ENCODE results near the gene TMOD1. TPM values are rescaled to one million over a fixed set of nuclear protein-coding genes. Genes with fewer than 3 reads are reported as not detected.
A peak's percentile ranks its signal among the peaks of the same experiment; 100 is the strongest.
"Not testable (repeated sequence)": the region's sequence is repeated elsewhere in the genome, so short reads cannot be mapped to it uniquely, and the experiment has no call there.

TMOD1 gene
- total and polyA plus RNA-seq, 4 donors, result 2.4 to 7.9 (median 5.2) TPM

GRCh38 chr9:97584778-97585177, 83.3 kb downstream of the TMOD1 start:
- H3K36me3 ChIP-seq (ENCODE audit: control insufficient read depth in 4 of 4, insufficient read depth in 4 of 4, low read length in 4 of 4); H3K9me3 ChIP-seq (ENCODE audit: control insufficient read depth in 4 of 4, insufficient read depth in 3 of 4, low read length in 3 of 4); H3K27me3 ChIP-seq (ENCODE audit: control insufficient read depth in 3 of 3, insufficient read depth in 3 of 3, low read length in 2 of 3); H3K9ac ChIP-seq (ENCODE audit: insufficient read depth in 1 of 2, low read length in 2 of 2); DNase-seq; H3K4me1 ChIP-seq (ENCODE audit: control insufficient read depth in 5 of 5, insufficient read depth in 5 of 5, low read length in 5 of 5); H3K27ac ChIP-seq (ENCODE audit: low read depth in 1 of 2, low read length in 1 of 2); ATAC-seq (ENCODE audit: insufficient read depth, low FRiP score); H3K4me3 ChIP-seq: not testable (repeated sequence)
- no CpG with 5 or more reads among the region's 2 CpGs for WGBS, 2 donors

- H3K4me1 ChIP-seq (ENCODE audit: control insufficient read depth in 5 of 5, insufficient read depth in 5 of 5, low read length in 5 of 5); H3K27me3 ChIP-seq (ENCODE audit: control insufficient read depth in 3 of 3, insufficient read depth in 3 of 3, low read length in 2 of 3); H3K36me3 ChIP-seq (ENCODE audit: control insufficient read depth in 4 of 4, insufficient read depth in 4 of 4, low read length in 4 of 4); ATAC-seq (ENCODE audit: insufficient read depth, low FRiP score); DNase-seq; H3K27ac ChIP-seq (ENCODE audit: low read depth in 1 of 2, low read length in 1 of 2); H3K9ac ChIP-seq (ENCODE audit: insufficient read depth in 1 of 2, low read length in 2 of 2); H3K4me3 ChIP-seq; H3K9me3 ChIP-seq (ENCODE audit: control insufficient read depth in 4 of 4, insufficient read depth in 3 of 4, low read length in 3 of 4): not testable (repeated sequence)
- 95 to 97% methylated on average over 7 of the region's 7 CpGs for WGBS, 2 donors
Observed at GRCh38 chr9:97586909-97587308, 85.4 kb downstream of the TMOD1 start.

- ATAC-seq (ENCODE audit: insufficient read depth, low FRiP score) (no peak), DNase-seq (no peak)
- Histone ChIP-seq H3K9ac (ENCODE audit: insufficient read depth in 1 of 2, low read length in 2 of 2) (no peak overlapping the region), H3K4me1 (ENCODE audit: control insufficient read depth in 5 of 5, insufficient read depth in 5 of 5, low read length in 5 of 5) (peaks cover 0 to 3% (median 0%) of the 10 kb centered on the region in 5 donors), H3K36me3 (ENCODE audit: control insufficient read depth in 4 of 4, insufficient read depth in 4 of 4, low read length in 4 of 4) (peaks cover 0 to 7% (median 0%) of the 10 kb centered on the region in 4 donors), H3K27me3 (ENCODE audit: control insufficient read depth in 3 of 3, insufficient read depth in 3 of 3, low read length in 2 of 3) (no peaks in the 10 kb centered on the region), H3K4me3 (no peak overlapping the region), H3K27ac (ENCODE audit: low read depth in 1 of 2, low read length in 1 of 2) (no peak overlapping the region), H3K9me3 (ENCODE audit: control insufficient read depth in 4 of 4, insufficient read depth in 3 of 4, low read length in 3 of 4) (no peaks in the 10 kb centered on the region)
- TF ChIP-seq CTCF (IDR thresholded peaks at IDR 0.05; ENCODE audit: control extremely low read depth, extremely low read depth), result no peak
- WGBS, 2 donors, result 65 to 82% methylated on average over 6 of the region's 6 CpGs
Observed at GRCh38 chr9:97591535-97591934, 90.1 kb downstream of the TMOD1 start.

- no peaks in the 10 kb centered on the region for H3K27me3 ChIP-seq (ENCODE audit: control insufficient read depth in 3 of 3, insufficient read depth in 3 of 3, low read length in 2 of 3)
- H3K9ac ChIP-seq (ENCODE audit: insufficient read depth in 1 of 2, low read length in 2 of 2), result no peak overlapping the region
- H3K4me3 ChIP-seq, result no peak overlapping the region
- H3K36me3 ChIP-seq (ENCODE audit: control insufficient read depth in 4 of 4, insufficient read depth in 4 of 4, low read length in 4 of 4), result peaks cover 0 to 7% (median 0%) of the 10 kb centered on the region in 4 donors
- H3K4me1 ChIP-seq (ENCODE audit: control insufficient read depth in 5 of 5, insufficient read depth in 5 of 5, low read length in 5 of 5), result peaks cover 0 to 3% (median 0%) of the 10 kb centered on the region in 5 donors
- no peak for TF ChIP-seq CTCF (IDR thresholded peaks at IDR 0.05; ENCODE audit: control extremely low read depth, extremely low read depth)
- H3K9me3 ChIP-seq (ENCODE audit: control insufficient read depth in 4 of 4, insufficient read depth in 3 of 4, low read length in 3 of 4), result no peaks in the 10 kb centered on the region
- no peak overlapping the region for H3K27ac ChIP-seq (ENCODE audit: low read depth in 1 of 2, low read length in 1 of 2)
- DNase-seq (peak in 1 of 3 donors; percentile 28), ATAC-seq (ENCODE audit: insufficient read depth, low FRiP score) (no peak)
- 71 to 89% methylated on average over 1 of the region's 1 CpG for WGBS, 2 donors
Observed at GRCh38 chr9:97592126-97592525, 90.7 kb downstream of the TMOD1 start.

All from lung (tissue), 12 donors.